Sigmoid colon (tissue), 7 donors: ENCODE measurements around the gene CAMK1D. TPM values are rescaled to one million over a fixed set of nuclear protein-coding genes. Genes with fewer than 3 reads are reported as not detected.

Source experiments
- DNase-seq: peaks from one replicate; pipeline ENCODE4 v3.0.0-alpha.2; 2019
- H3K27ac ChIP-seq, 4 donors: fragments of 200-600 bp; sonication (generic); one replicate each; pipeline ENCODE4 v1.5.1; 2016 to 2019; ENCODE audit warnings: mild to moderate bottlenecking in 1 of 4
- H3K27me3 ChIP-seq, 3 donors: fragments of 200-600 bp; sonication (generic); one replicate each; pipeline ENCODE4 v1.5.1; 2019; ENCODE audit warnings: mild to moderate bottlenecking in 1 of 3
- H3K36me3 ChIP-seq, 4 donors: fragments of 200-600 bp; sonication (generic); one replicate each; pipeline ENCODE4 v1.5.1; 2016 to 2019
- H3K4me1 ChIP-seq, 4 donors: fragments of 200-600 bp; sonication (generic); one replicate each; pipeline ENCODE4 v1.5.1; 2017 to 2019
- H3K4me3 ChIP-seq, 4 donors: fragments of 200-600 bp; sonication (generic); one replicate each; pipeline ENCODE4 v1.5.1; 2017 to 2019; ENCODE audit warnings: mild to moderate bottlenecking in 2 of 4, moderate library complexity in 1 of 4
- H3K9me3 ChIP-seq, 4 donors: fragments of 200-600 bp in 3 of 4; sonication (generic) in 3 of 4; one replicate each; pipeline versions ENCODE4 v1.5.1 to v1.6.1; 2013 to 2019
- CTCF ChIP-seq, 4 experiments: fragments of 450-650 bp in 3 of 4; fragments of 200-600 bp in 1 of 4; IDR thresholded peaks; one replicate each; pipeline ENCODE4 v1.5.1; 2016 to 2019; ENCODE audit warnings: antibody characterized with exemption in 4 of 4, mild to moderate bottlenecking in 3 of 4, moderate library complexity in 2 of 4
- EP300 ChIP-seq, 4 donors: sonication (generic); formaldehyde crosslinking; IDR thresholded peaks; one replicate each; pipeline ENCODE4 v1.6.1; 2017; ENCODE audit warnings: antibody characterized with exemption in 4 of 4
- POLR2A ChIP-seq, 2 donors: fragments of 450-650 bp; IDR thresholded peaks; one replicate each; pipeline ENCODE4 v1.6.1; 2016; ENCODE audit warnings: antibody characterized with exemption in 2 of 2, mild to moderate bottlenecking in 2 of 2, moderate library complexity in 2 of 2
- POLR2AphosphoS5 ChIP-seq, 4 donors: sonication (generic); formaldehyde crosslinking; IDR thresholded peaks; one replicate each; pipeline ENCODE4 v1.6.1; 2017; ENCODE audit warnings: antibody characterized with exemption in 4 of 4
- WGBS, 2 donors: extraction: QIAGEN DNeasy Blood & Tissue Kit; methylation state at CpG; one replicate each; pipeline ENCODE4 v1.1.7; 2013; 5-methylcytosine and 5-hydroxymethylcytosine counted together
- intact Hi-C: fragments of 100-400 bp; cut with DNase I; formaldehyde crosslinking; loops from one replicate; pipeline ENCODE4 v1.15.1; 2023
- polyA plus RNA-seq, 3 donors: library from polyadenylated mRNA; stranded (reverse); fragments of 200-250 nt; gene quantifications; one replicate each; pipeline ENCODE4 v1.2.3, GENCODE V29; 2013
- total RNA-seq, 4 donors: library from RNA; depleted of rRNA; stranded (reverse); fragments of >200 nt; gene quantifications; one replicate each; pipeline ENCODE4 v1.1.0, GENCODE V29; 2016
- donor health status: healthy with polysubstance abuse.
- donor health status: Bipolar disorder and iron deficiency.
- donor health status: healthy.

CAMK1D gene
- total and polyA plus RNA-seq, 7 donors, result 7.2 to 11.5 (median 8.6) TPM

DNA sequence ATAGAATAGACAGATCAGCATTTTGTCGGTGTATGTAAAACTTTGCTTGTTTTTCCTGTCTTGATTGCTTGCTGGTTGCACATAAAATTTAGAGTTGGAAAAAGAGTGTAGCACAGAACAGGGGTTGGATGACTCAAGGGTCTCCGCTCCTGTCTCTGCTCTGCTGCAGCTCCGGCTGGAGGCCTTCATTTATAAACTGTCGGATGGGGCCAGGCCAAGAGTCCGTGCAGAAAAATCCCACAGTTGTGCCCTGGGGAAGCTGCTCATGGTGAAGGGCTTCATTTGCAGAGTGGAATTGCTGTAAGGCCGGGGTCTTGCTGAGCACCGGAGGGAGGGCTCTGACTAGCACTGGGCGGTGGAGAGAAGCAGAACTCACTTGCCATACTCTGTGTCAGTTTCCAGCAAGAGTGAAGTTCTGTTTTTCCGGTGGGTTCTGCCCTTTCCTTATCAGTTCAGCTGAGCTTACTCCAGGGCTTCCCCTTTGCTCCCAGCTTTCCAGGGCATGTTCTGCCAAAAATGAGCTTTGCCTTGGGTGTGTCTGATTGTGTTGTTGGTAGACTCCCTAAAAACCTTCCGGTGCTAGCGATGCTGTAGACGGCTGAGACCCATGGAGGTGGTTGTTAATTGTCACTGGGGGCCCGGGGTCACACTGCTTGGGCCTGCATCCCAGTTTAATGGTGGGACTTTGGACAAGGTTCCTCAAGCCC, 67.2 kb downstream of the CAMK1D start:
- intact Hi-C loops, result no loop called here
- H3K27ac ChIP-seq, result peak overlapping the region in 2 of 4 donors; percentile 44 to 56
- H3K9me3 ChIP-seq, result no peaks in the 10 kb centered on the region
- no peak for TF ChIP-seq POLR2A (IDR thresholded peaks at IDR 0.05)
- no peaks in the 10 kb centered on the region for H3K27me3 ChIP-seq
- no peaks in the 10 kb centered on the region for H3K36me3 ChIP-seq
- peaks cover 0 to 32% (median 13%) of the 10 kb centered on the region in 4 donors for H3K4me1 ChIP-seq
- no peak overlapping the region for H3K4me3 ChIP-seq
- DNase-seq, result no peak
- WGBS, 2 donors, result 47 to 69% methylated on average over 13 of the region's 13 CpGs

- peak overlapping the region in 3 of 4 donors; percentile 37 to 56 (median 44) for H3K27ac ChIP-seq
- no peaks in the 10 kb centered on the region for H3K9me3 ChIP-seq
- no peak overlapping the region for H3K4me3 ChIP-seq
- no peak for TF ChIP-seq CTCF (IDR thresholded peaks at IDR 0.05)
- TF ChIP-seq POLR2AphosphoS5 (IDR thresholded peaks at IDR 0.05), result no peak
- TF ChIP-seq EP300 (IDR thresholded peaks at IDR 0.05), result no peak
- no peaks in the 10 kb centered on the region for H3K27me3 ChIP-seq
- 66 to 82% methylated on average over 6 of the region's 6 CpGs for WGBS, 2 donors
- no peaks in the 10 kb centered on the region for H3K36me3 ChIP-seq
- intact Hi-C loops, result no loop called here
- DNase-seq, result no peak
- peaks cover 0 to 32% (median 13%) of the 10 kb centered on the region in 4 donors for H3K4me1 ChIP-seq
Measured at GRCh38 chr10:12417331-12417730, 68.0 kb downstream of the CAMK1D start.

DNA sequence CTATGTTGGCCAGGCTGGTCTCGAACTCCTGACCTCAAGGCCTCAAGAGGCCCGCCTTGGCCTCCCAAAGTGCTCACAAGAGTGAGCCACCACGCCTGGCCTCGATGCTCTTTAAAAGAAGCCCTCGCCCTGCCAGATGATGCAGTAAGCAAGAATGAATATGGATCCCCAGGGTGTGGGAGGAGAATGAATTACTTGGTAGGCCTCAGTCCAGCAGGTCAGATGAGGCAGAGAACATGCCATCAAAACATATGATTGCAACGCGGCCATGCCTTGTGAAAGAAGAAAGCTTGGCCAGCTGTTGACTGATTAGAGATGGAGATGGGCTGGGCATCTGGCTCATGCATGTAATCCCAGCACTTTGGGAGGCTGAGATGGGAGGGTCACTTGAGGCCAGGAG, 68.7 kb downstream of the CAMK1D start:
- TF ChIP-seq POLR2A (IDR thresholded peaks at IDR 0.05) (no peak), POLR2AphosphoS5 (IDR thresholded peaks at IDR 0.05) (peak; percentile 19 to 67 (median 40))
- WGBS, 2 donors, result 92% methylated on average over 7 of the region's 7 CpGs
- intact Hi-C loops, result no loop called here
- no peak overlapping the region for H3K4me3 ChIP-seq
- peak overlapping the region in 3 of 4 donors; percentile 56 to 60 (median 56) for H3K27ac ChIP-seq
- H3K27me3 ChIP-seq, result no peaks in the 10 kb centered on the region
- H3K4me1 ChIP-seq, result peaks cover 0 to 32% (median 13%) of the 10 kb centered on the region in 4 donors
- peak; percentile 82 for DNase-seq
- H3K36me3 ChIP-seq, result no peaks in the 10 kb centered on the region
- H3K9me3 ChIP-seq, result no peaks in the 10 kb centered on the region

DNA sequence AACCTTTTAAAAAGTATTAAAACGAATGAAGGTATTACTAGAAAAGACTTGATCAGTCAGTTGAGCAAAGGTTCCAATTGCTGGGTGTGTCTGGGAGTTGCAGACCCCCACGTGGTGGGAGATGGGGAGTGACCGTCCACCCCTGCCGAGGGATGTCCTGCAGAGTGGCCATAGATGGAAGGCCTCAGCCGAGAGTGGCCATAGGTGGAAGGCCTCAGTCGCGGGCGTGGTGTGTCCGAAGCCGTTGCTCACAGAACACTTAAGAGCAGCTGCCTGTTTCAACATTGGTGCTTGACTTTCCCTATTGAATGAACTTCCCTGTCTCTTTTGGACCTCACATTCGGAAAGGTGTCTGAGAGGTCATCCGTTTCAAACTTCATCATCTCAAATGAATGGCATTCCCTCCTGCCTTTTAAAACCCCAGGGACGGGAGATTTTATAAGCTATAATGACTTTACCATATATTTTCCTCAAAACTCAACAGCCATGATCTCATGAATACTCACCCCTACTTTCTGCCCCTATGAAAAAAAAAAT, 69.4 kb downstream of the CAMK1D start:
- Histone ChIP-seq H3K4me3 (no peak overlapping the region), H3K4me1 (peaks cover 0 to 32% (median 13%) of the 10 kb centered on the region in 4 donors), H3K27ac (peak overlapping the region; percentile 5 to 60 (median 56)), H3K36me3 (no peaks in the 10 kb centered on the region), H3K27me3 (no peaks in the 10 kb centered on the region), H3K9me3 (no peaks in the 10 kb centered on the region)
- 84 to 88% methylated on average over 13 of the region's 13 CpGs for WGBS, 2 donors
- DNase-seq, result peak; percentile 71
- no peak for TF ChIP-seq CTCF (IDR thresholded peaks at IDR 0.05)
- TF ChIP-seq EP300 (IDR thresholded peaks at IDR 0.05), result no peak
- no peak for TF ChIP-seq POLR2AphosphoS5 (IDR thresholded peaks at IDR 0.05)
- TF ChIP-seq POLR2A (IDR thresholded peaks at IDR 0.05), result no peak
- intact Hi-C loops, result no loop called here

DNA sequence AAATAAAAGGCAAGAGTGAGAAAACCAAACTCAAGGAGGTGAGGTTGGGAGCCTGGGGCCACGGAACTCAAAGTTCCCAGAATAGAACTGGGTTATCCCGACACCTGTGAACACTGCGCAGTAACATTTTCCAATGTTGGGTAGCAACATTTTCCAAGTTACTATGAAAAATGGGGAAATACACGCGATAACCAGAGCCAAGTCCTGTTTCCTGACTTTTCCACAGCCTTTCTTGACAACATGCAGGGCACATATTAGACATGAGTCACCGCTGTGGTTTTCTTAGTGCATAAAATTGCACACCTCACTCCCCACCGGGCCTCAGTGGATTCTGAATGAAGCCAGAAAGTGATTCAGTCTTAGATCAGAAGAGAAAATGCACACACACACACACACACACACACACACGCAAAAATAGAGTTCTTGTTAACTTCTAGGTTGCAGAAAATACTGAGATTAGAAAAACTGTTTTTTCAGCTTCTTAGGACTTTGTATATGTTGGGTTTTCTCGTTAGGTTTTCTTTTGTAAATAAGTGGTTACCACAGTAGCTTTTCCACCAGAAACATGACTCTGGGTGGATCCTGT, 70.0 kb downstream of the CAMK1D start:
- H3K36me3 ChIP-seq, result no peaks in the 10 kb centered on the region
- TF ChIP-seq POLR2A (IDR thresholded peaks at IDR 0.05) (no peak), EP300 (IDR thresholded peaks at IDR 0.05) (peak in 1 of 4 donors; percentile 38), CTCF (IDR thresholded peaks at IDR 0.05) (no peak), POLR2AphosphoS5 (IDR thresholded peaks at IDR 0.05) (peak; percentile 9 to 75 (median 48))
- intact Hi-C loops, result no loop called here
- no peaks in the 10 kb centered on the region for H3K27me3 ChIP-seq
- no peaks in the 10 kb centered on the region for H3K9me3 ChIP-seq
- peaks cover 0 to 29% (median 13%) of the 10 kb centered on the region in 4 donors for H3K4me1 ChIP-seq
- 54 to 72% methylated on average over 9 of the region's 9 CpGs for WGBS, 2 donors
- peak overlapping the region; percentile 5 to 60 (median 56) for H3K27ac ChIP-seq
- DNase-seq, result peak; percentile 86
- no peak overlapping the region for H3K4me3 ChIP-seq
